Measurements from ENCODE around the gene IL15RA.
A peak's percentile ranks its signal among the peaks of the same experiment; 100 is the strongest.

Gene IL15RA

DNA sequence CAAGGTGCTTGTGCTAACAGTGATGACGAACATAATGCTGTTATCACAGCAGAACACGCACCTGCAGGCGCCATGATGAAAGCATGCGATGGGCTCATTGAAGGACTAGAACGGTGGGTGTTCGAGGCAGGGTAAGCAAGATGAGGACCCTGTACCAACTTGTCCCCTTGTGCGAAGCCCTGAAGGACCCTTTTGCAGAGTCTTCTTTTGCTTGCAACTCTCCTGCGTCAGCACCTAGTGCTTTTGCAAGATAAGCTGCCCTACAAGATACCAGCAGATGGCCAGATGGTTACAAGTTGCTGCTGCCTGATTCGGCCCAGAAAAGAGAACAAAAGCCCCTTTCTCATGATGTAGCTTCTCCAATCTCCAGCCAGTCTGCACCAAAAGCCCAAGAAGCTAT, 4.2 kb upstream of the IL15RA start:
- no peaks in the 10 kb centered on the region for H3K36me3 ChIP-seq (ENCODE audit: control insufficient read depth in 1 of 2, insufficient read depth in 2 of 2, low read length in 2 of 2)
- no peaks in the 10 kb centered on the region for H3K79me2 ChIP-seq (ENCODE audit: control insufficient read depth, insufficient read depth, low read length, poor library complexity)
- DNase-seq: no peak
- no peak overlapping the region for H4K91ac ChIP-seq (ENCODE audit: low read depth, low read length)
- H2BK5ac ChIP-seq (ENCODE audit: low read depth, low read length, poor library complexity): no peak overlapping the region
- no peak overlapping the region for H4K12ac ChIP-seq (ENCODE audit: low read depth, low read length)
- no peak overlapping the region for H3K4ac ChIP-seq (ENCODE audit: low read depth, low read length)
- H3K14ac ChIP-seq (ENCODE audit: low read length): no peak overlapping the region
- no peak overlapping the region for H3K4me3 ChIP-seq (ENCODE audit: low read depth, low read length)
- H3K23ac ChIP-seq (ENCODE audit: low read length): no peak overlapping the region
- no peak overlapping the region for H3K4me2 ChIP-seq (ENCODE audit: low read length)
- H3K9me3 ChIP-seq (ENCODE audit: insufficient read depth, low read depth, low read length): no peaks in the 10 kb centered on the region
- no peak overlapping the region for H3K18ac ChIP-seq (ENCODE audit: low read length)
- no CpG with 5 or more reads among the region's 9 CpGs for WGBS (ENCODE audit: extremely low coverage, insufficient coverage, insufficient read length)
- H2AFZ ChIP-seq (ENCODE audit: insufficient read depth, low read length, poor library complexity): no peak overlapping the region
- H3K79me1 ChIP-seq (ENCODE audit: low read length): no peaks in the 10 kb centered on the region
- H2BK12ac ChIP-seq (ENCODE audit: low read length): no peak overlapping the region
- no peak overlapping the region for H3K27ac ChIP-seq (ENCODE audit: low read depth, low read length)
- no peak overlapping the region for H2AK5ac ChIP-seq (ENCODE audit: low read length)
- peaks cover 6 to 7% of the 10 kb centered on the region in 2 experiments for H3K4me1 ChIP-seq (ENCODE audit: control insufficient read depth in 1 of 2, insufficient read depth in 2 of 2, low read length in 2 of 2)
- no peak overlapping the region for H3K9ac ChIP-seq (ENCODE audit: low read length)
- peaks cover 20% of the 10 kb centered on the region for H3K27me3 ChIP-seq (ENCODE audit: insufficient read depth, low read length)
- no peak overlapping the region for H4K8ac ChIP-seq (ENCODE audit: low read depth, low read length)
- no peak overlapping the region for H2BK120ac ChIP-seq (ENCODE audit: insufficient read depth, low read length, poor library complexity)

DNA sequence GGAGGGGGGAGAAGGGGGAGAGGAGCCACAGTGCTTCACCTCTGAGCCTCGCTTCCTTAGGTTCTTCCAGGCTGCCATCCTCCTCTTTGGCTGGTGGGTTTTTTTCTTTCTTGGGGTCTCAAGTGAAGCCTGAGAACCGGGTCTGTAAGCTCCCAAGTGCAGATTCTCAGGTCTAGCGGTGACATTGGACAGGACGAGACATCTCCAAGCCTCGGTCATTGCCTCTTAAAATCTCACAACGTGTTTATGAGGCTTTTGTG, 817 bp upstream of the IL15RA start:
- Histone ChIP-seq H2AK5ac (ENCODE audit: low read length) (no peak overlapping the region), H3K23ac (ENCODE audit: low read length) (no peak overlapping the region), H3K27me3 (ENCODE audit: insufficient read depth, low read length) (peaks cover 26% of the 10 kb centered on the region), H3K79me1 (ENCODE audit: low read length) (no peaks in the 10 kb centered on the region), H2BK5ac (ENCODE audit: low read depth, low read length, poor library complexity) (no peak overlapping the region), H4K8ac (ENCODE audit: low read depth, low read length) (no peak overlapping the region), H3K9ac (ENCODE audit: low read length) (no peak overlapping the region), H3K79me2 (ENCODE audit: control insufficient read depth, insufficient read depth, low read length, poor library complexity) (no peaks in the 10 kb centered on the region), H3K14ac (ENCODE audit: low read length) (no peak overlapping the region), H3K36me3 (ENCODE audit: control insufficient read depth in 1 of 2, insufficient read depth in 2 of 2, low read length in 2 of 2) (no peaks in the 10 kb centered on the region), H3K18ac (ENCODE audit: low read length) (no peak overlapping the region), H2BK12ac (ENCODE audit: low read length) (no peak overlapping the region), H4K91ac (ENCODE audit: low read depth, low read length) (no peak overlapping the region), H3K4ac (ENCODE audit: low read depth, low read length) (no peak overlapping the region), H3K4me3 (ENCODE audit: low read depth, low read length) (no peak overlapping the region), H2BK120ac (ENCODE audit: insufficient read depth, low read length, poor library complexity) (no peak overlapping the region), H3K4me1 (ENCODE audit: control insufficient read depth in 1 of 2, insufficient read depth in 2 of 2, low read length in 2 of 2) (peaks cover 6 to 7% of the 10 kb centered on the region in 2 experiments), H2AFZ (ENCODE audit: insufficient read depth, low read length, poor library complexity) (no peak overlapping the region), H3K9me3 (ENCODE audit: insufficient read depth, low read depth, low read length) (no peaks in the 10 kb centered on the region), H3K27ac (ENCODE audit: low read depth, low read length) (no peak overlapping the region), H4K12ac (ENCODE audit: low read depth, low read length) (no peak overlapping the region), H3K4me2 (ENCODE audit: low read length) (peak overlapping the region; percentile 88)
- no peak for DNase-seq
- no CpG with 5 or more reads among the region's 6 CpGs for WGBS (ENCODE audit: extremely low coverage, insufficient coverage, insufficient read length)

DNA sequence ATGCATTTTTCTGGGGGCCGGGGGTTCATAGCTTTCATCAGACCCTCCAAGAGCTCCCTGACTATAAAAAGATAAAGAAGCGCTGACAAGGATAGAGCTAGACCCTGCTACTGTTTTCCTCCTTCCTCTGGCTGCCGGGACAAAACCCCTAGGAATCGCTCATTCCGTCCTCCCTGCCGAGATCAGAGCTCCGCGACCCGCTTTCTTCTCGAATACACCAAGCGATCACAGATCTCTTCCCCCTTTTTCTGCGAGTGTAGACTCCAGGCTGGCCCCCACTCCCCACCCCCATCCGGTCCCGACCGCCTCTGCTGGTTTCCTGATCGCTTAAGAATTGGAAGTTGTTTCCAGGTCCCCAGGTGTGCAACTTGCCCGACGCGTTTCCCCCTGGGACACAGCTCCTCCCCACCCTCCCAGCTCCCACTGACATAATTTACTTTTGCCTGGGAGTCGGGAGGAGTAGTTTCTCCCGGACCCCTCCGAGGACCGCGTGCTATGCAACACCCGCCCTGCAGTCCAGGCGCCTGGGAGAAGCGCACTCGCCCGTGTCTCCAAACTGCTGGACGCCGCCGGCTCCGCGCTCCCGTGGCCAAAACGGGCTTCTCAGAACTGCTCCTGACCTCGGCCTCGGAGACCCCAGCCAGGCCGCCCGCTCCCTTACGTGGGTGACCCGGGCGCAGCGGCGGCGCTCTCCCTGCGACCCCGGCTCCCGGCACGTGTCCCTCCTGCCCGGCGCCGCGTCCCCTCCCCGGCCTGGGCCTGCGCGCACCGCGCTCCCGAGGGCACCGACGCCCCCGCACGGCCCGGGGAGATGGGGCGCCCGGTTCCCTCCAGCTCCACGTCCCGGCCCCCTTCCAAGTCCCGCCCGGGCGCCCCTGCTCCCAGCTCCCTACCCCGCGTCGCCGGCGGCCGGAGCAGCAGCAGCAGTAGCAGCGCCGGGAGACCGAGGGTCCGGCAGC, 552 bp downstream of the IL15RA start:
- Histone ChIP-seq H3K14ac (ENCODE audit: low read length) (no peak overlapping the region), H3K4me2 (ENCODE audit: low read length) (peak overlapping the region; percentile 88), H4K91ac (ENCODE audit: low read depth, low read length) (no peak overlapping the region), H3K36me3 (ENCODE audit: control insufficient read depth in 1 of 2, insufficient read depth in 2 of 2, low read length in 2 of 2) (no peaks in the 10 kb centered on the region), H3K4me3 (ENCODE audit: low read depth, low read length) (peak overlapping the region; percentile 63), H3K27ac (ENCODE audit: low read depth, low read length) (no peak overlapping the region), H3K4me1 (ENCODE audit: control insufficient read depth in 1 of 2, insufficient read depth in 2 of 2, low read length in 2 of 2) (peaks cover 6 to 7% of the 10 kb centered on the region in 2 experiments), H4K8ac (ENCODE audit: low read depth, low read length) (no peak overlapping the region), H2AK5ac (ENCODE audit: low read length) (no peak overlapping the region), H3K79me1 (ENCODE audit: low read length) (no peaks in the 10 kb centered on the region), H3K18ac (ENCODE audit: low read length) (no peak overlapping the region), H2BK12ac (ENCODE audit: low read length) (no peak overlapping the region), H2AFZ (ENCODE audit: insufficient read depth, low read length, poor library complexity) (no peak overlapping the region), H2BK5ac (ENCODE audit: low read depth, low read length, poor library complexity) (no peak overlapping the region), H3K79me2 (ENCODE audit: control insufficient read depth, insufficient read depth, low read length, poor library complexity) (no peaks in the 10 kb centered on the region), H3K9ac (ENCODE audit: low read length) (no peak overlapping the region), H3K4ac (ENCODE audit: low read depth, low read length) (no peak overlapping the region), H3K27me3 (ENCODE audit: insufficient read depth, low read length) (peaks cover 26% of the 10 kb centered on the region), H2BK120ac (ENCODE audit: insufficient read depth, low read length, poor library complexity) (no peak overlapping the region), H4K12ac (ENCODE audit: low read depth, low read length) (no peak overlapping the region), H3K23ac (ENCODE audit: low read length) (no peak overlapping the region), H3K9me3 (ENCODE audit: insufficient read depth, low read depth, low read length) (no peaks in the 10 kb centered on the region)
- DNase-seq: peak in 1 of 2 donors; percentile 43
- WGBS (ENCODE audit: extremely low coverage, insufficient coverage, insufficient read length): no CpG with 5 or more reads among the region's 82 CpGs

DNA sequence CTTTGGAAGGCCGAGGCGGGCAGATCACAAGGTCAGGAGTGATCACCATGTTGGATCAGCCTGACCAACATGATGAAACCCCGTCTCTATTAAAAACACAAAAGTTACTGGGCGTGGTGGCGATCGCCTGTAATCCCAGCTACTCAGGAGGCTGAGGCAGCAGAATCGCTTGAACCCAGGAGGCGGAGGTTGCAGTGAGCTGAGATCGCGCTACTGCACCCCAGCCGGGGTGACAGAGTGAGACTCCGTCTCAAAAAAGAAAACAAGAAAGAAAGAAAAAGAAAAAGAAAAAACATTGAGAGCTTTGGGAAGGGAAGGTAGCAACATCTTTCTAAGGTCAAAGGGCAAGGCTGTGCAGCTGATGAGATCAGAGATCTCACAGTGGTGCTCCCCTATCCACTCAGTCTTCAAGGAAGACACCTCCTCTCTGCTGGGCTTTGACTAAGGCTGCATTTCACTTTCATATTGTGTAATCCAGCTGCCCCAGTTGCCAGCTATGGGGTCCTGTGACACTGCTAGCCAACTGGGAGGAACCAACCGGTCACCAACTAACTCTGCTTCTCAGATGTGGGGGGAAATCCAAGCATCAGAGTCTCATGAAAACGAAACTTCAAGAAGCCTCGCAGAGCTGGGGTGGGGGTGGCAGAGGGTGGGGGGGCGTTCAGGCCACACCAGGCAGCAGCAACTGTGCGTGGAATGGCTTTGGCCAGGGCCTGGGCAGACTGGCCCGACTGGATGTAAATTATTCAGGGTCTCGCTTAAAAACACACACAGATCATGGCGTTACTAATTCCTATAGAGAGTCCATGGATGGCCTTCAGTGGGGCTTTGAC, 1.5 kb downstream of the IL15RA start:
- DNase-seq: peak; percentile 21 to 34
- Histone ChIP-seq H3K23ac (ENCODE audit: low read length) (no peak overlapping the region), H2BK5ac (ENCODE audit: low read depth, low read length, poor library complexity) (no peak overlapping the region), H3K27ac (ENCODE audit: low read depth, low read length) (no peak overlapping the region), H3K27me3 (ENCODE audit: insufficient read depth, low read length) (peaks cover 26% of the 10 kb centered on the region), H2BK12ac (ENCODE audit: low read length) (no peak overlapping the region), H3K4me1 (ENCODE audit: control insufficient read depth in 1 of 2, insufficient read depth in 2 of 2, low read length in 2 of 2) (peaks cover 6 to 7% of the 10 kb centered on the region in 2 experiments), H3K4me2 (ENCODE audit: low read length) (no peak overlapping the region), H2BK120ac (ENCODE audit: insufficient read depth, low read length, poor library complexity) (no peak overlapping the region), H3K4ac (ENCODE audit: low read depth, low read length) (no peak overlapping the region), H3K36me3 (ENCODE audit: control insufficient read depth in 1 of 2, insufficient read depth in 2 of 2, low read length in 2 of 2) (no peaks in the 10 kb centered on the region), H2AK5ac (ENCODE audit: low read length) (no peak overlapping the region), H3K79me1 (ENCODE audit: low read length) (no peaks in the 10 kb centered on the region), H3K18ac (ENCODE audit: low read length) (no peak overlapping the region), H2AFZ (ENCODE audit: insufficient read depth, low read length, poor library complexity) (no peak overlapping the region), H3K14ac (ENCODE audit: low read length) (no peak overlapping the region), H4K91ac (ENCODE audit: low read depth, low read length) (no peak overlapping the region), H4K12ac (ENCODE audit: low read depth, low read length) (no peak overlapping the region), H3K4me3 (ENCODE audit: low read depth, low read length) (no peak overlapping the region), H3K79me2 (ENCODE audit: control insufficient read depth, insufficient read depth, low read length, poor library complexity) (no peaks in the 10 kb centered on the region), H4K8ac (ENCODE audit: low read depth, low read length) (no peak overlapping the region), H3K9me3 (ENCODE audit: insufficient read depth, low read depth, low read length) (no peaks in the 10 kb centered on the region), H3K9ac (ENCODE audit: low read length) (no peak overlapping the region)
- WGBS (ENCODE audit: extremely low coverage, insufficient coverage, insufficient read length): no CpG with 5 or more reads among the region's 20 CpGs

All from trophoblast cell (in vitro differentiated cells and primary cell).